Astrocyte (in vitro differentiated cells and primary cell): ENCODE data around the gene PPM1F.

Experiments
- EZH2 ChIP-seq: IDR thresholded peaks from 2 replicates; pipeline ENCODE4 v1.6.1; 2012; ENCODE audit warnings: mild to moderate bottlenecking, low read length, inconsistent platforms; ENCODE audit not compliant: insufficient read depth
- TF ChIP-seq, protein P1 (sequence below): IDR thresholded peaks from 2 replicates; pipeline ENCODE4 v1.5.1; 2011; ENCODE audit warnings: low read depth, mild to moderate bottlenecking, inconsistent platforms, low read length, moderate library complexity; ENCODE audit not compliant: insufficient read depth

DNA sequence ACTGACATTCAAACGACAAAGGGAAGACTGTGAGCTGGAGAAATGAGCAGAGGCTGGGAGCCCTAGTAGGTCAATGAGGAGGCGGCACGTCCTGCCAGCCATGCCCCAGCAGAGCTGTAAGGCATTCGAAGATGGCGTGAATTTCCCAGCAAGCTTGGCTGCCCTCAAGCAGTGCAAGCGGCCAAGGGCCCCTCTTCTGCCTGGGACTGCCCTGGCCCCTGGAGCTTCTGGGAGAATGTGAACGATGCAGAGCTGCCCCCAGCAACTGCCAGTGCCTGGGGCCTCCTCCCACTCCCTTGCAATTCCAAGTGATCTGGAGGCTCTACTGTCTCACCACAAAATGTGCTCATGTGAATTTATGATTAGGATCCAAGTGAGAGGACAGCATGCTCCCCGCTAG is 4.3 kb downstream of the PPM1F start:
- TF ChIP-seq, protein P1, sequence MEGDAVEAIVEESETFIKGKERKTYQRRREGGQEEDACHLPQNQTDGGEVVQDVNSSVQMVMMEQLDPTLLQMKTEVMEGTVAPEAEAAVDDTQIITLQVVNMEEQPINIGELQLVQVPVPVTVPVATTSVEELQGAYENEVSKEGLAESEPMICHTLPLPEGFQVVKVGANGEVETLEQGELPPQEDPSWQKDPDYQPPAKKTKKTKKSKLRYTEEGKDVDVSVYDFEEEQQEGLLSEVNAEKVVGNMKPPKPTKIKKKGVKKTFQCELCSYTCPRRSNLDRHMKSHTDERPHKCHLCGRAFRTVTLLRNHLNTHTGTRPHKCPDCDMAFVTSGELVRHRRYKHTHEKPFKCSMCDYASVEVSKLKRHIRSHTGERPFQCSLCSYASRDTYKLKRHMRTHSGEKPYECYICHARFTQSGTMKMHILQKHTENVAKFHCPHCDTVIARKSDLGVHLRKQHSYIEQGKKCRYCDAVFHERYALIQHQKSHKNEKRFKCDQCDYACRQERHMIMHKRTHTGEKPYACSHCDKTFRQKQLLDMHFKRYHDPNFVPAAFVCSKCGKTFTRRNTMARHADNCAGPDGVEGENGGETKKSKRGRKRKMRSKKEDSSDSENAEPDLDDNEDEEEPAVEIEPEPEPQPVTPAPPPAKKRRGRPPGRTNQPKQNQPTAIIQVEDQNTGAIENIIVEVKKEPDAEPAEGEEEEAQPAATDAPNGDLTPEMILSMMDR, result no peak
- TF ChIP-seq EZH2, result no peak
